GM12875 (cell line): ENCODE results near the gene TMEM123.

ENCODE experiments used
- H3K4me3 ChIP-seq: one replicate; pipeline ENCODE4 v1.5.1; 2011; ENCODE audit warnings: low read depth, low read length, control low read depth
- TF ChIP-seq, protein P1 (sequence below): IDR thresholded peaks from 2 replicates; pipeline ENCODE4 v1.5.1; 2011; ENCODE audit warnings: low read depth, mild to moderate bottlenecking, control low read depth, inconsistent platforms, low read length, moderate library complexity, borderline replicate concordance; ENCODE audit not compliant: insufficient read depth

The TMEM123 gene

DNA sequence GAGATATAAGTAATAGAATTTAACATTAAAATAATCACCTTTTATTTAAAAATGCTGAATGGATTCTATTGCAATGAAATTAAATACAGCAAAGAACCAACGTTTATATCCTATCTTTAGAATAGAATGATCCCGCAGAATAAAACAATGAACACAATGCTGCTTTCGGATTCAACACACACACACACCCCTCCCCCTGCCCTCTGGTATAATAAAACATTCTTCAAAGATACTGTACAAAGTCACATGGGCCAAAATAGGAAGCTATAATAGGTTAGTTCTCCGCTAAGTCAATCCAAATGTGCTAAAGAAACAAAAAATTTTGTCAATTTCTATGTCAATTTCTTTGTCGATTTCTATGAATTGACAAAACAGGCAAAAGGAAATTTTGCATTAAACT, 47.1 kb downstream of the TMEM123 start:
- no peak overlapping the region for H3K4me3 ChIP-seq
- TF ChIP-seq, protein P1, sequence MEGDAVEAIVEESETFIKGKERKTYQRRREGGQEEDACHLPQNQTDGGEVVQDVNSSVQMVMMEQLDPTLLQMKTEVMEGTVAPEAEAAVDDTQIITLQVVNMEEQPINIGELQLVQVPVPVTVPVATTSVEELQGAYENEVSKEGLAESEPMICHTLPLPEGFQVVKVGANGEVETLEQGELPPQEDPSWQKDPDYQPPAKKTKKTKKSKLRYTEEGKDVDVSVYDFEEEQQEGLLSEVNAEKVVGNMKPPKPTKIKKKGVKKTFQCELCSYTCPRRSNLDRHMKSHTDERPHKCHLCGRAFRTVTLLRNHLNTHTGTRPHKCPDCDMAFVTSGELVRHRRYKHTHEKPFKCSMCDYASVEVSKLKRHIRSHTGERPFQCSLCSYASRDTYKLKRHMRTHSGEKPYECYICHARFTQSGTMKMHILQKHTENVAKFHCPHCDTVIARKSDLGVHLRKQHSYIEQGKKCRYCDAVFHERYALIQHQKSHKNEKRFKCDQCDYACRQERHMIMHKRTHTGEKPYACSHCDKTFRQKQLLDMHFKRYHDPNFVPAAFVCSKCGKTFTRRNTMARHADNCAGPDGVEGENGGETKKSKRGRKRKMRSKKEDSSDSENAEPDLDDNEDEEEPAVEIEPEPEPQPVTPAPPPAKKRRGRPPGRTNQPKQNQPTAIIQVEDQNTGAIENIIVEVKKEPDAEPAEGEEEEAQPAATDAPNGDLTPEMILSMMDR: no peak

DNA sequence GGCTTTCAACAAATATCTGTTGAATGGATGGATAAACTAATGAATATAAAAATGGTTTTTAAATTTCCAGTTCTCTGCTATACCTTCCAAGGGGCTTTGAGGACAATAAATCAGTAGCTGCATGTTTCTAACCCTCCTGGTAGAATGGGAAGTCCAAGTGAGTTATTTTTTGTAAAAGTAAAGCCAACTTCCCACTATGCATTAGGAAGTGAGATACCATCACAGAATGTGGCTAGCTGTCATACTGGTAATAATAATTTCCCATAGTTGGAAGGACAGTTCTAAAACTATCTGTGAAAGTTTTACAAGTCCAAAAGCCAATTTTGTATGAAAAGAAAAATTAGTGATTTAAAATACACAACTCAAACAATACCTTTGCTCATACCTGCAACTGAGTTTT, 50.0 kb downstream of the TMEM123 start:
- TF ChIP-seq, protein P1: no peak
- H3K4me3 ChIP-seq: no peak overlapping the region

DNA sequence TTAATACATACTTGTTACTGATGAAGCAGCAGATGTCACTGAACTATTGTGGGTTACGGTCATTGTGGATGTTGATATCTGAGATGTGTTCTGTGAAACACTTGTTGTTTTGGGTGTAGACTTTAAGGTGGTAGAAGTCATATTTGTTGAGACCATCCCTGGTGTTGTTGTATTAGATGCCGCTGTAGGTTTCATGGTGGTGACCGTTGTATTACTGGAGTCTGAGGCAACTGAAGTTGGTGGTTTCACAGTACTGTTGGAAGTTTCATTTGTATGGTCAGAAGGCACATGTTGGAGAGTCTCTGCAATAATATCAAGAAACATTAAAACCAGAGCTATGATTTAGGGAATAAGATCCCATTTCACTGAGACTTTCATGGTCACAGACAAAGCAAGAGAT, 50.7 kb downstream of the TMEM123 start:
- TF ChIP-seq, protein P1: no peak
- H3K4me3 ChIP-seq: no peak overlapping the region

DNA sequence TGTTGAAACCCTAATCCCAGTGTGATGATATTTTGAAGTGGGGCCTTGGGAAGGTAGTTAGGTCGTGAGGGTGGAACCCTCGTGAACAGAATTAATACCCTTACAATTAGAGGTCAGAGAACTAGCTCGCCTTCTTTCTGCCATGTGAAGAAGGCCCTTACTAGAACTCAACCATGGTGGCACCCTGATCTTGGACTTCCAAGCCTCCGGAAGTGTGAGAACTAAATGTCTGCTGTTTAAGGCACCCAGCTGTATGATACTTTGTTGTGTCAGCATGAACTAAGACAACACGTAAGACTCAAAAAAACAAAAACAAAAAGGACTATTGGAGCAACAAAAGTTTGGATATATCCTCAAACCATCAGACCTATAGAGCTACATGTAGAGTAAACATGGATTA, 52.0 kb downstream of the TMEM123 start:
- TF ChIP-seq, protein P1: no peak
- H3K4me3 ChIP-seq: no peak overlapping the region

DNA sequence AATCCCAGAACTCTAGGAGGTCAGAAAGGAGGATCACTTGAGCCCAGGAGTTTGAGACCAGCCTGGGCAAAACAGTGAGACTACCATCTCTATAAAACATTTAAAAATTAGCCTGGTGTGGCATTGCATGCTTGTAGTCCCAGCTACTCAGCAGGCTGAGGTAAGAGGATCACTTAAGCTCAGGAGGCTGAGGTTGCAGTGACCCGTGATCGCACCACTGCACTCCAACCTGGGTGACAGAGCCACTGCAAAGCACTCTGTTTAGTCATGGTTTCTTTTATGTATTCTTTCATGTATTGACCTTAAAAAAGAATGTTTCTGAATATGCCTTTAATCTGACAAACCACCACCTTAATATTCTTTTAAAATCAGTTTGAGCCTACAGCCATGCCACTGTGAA, 53.4 kb downstream of the TMEM123 start:
- TF ChIP-seq, protein P1: no peak
- no peak overlapping the region for H3K4me3 ChIP-seq

DNA sequence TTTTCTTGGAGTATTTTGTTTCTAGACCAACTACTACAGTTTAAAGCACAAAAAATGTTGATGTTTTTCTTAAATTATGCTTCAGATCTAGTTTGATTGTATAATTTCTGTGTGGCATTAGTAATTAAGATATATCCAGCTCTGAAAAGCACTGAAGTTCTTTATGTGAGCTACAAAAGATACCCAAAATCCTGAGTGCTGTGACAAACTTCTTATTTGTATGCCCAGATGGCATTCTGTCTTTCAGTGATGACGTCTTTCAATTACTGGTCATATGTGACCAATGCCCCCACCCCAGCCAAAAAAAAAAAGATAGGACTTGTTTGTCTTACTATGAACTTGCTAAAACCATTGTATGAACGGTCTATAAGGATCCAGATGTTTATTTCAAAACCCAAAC, 54.3 kb downstream of the TMEM123 start:
- TF ChIP-seq, protein P1: no peak
- no peak overlapping the region for H3K4me3 ChIP-seq

DNA sequence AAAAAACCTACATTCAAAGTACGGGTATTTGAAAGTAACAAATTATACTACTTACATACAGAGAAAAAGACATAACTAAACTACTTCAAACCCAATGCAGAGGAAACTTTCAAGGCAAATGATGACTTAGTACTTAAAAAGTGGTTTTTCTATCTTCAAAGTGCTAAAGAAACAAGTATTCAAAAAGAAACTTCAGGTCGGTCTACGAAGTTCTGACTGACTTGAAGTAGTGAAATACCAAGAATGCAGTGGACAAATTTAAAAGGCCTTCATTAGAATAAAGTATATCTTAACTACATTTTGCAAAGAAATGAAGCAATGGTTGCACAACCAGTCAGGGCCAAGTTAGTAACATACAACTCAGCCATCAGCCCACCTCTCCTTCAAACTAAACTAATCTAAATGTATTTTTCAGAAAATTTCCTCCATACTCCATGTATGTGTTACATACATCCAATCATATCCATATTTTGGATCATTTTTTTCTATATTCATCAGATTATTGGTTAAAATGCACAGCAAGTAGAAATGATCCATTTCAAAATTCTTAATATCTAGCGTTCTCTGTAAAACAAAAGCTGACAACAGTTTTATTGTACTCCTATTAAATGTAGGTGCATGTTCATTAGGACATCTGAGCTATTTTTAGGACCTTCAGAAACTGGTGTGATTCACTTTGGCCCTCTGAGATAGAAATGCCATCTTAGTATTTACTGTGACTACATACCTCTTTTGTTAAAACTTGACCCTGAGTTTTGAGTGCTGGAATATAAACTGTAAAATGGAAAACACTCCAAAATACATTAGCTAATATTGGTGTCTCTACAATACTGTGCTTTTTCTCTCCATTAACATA, 55.6 kb downstream of the TMEM123 start:
- TF ChIP-seq, protein P1: no peak
- H3K4me3 ChIP-seq: no peak overlapping the region
